GM12891 (cell line): ENCODE measurements around the gene HBP1.
"Not testable (repeated sequence)": the region's sequence is repeated elsewhere in the genome, so short reads cannot be mapped to it uniquely, and the experiment has no call there.

Experiments
- DNase-seq: peaks from one replicate; pipeline ENCODE4 v3.0.0; 2011; ENCODE audit warnings: low spot score; ENCODE audit not compliant: insufficient read length
- FAIRE-seq: peaks from 2 replicates; lab custom pipeline; 2011; peaks lifted over from hg19 to GRCh38; lab: Jason Lieb, UNC
- PAX5 ChIP-seq: IDR thresholded peaks from 2 replicates; pipeline ENCODE4 v1.6.1; 2011; ENCODE audit warnings: low read length, moderate library complexity, mild to moderate bottlenecking; ENCODE audit not compliant: insufficient read depth, severe bottlenecking
- POLR2A ChIP-seq: IDR thresholded peaks from 2 replicates; pipeline ENCODE4 v1.6.1; 2011; ENCODE audit warnings: low read depth, low read length, control low read depth
- POLR2AphosphoS5 ChIP-seq: IDR thresholded peaks from 2 replicates; pipeline ENCODE4 v1.6.1; 2011; ENCODE audit warnings: low read depth, low read length, control low read depth
- POU2F2 ChIP-seq: IDR thresholded peaks from 2 replicates; pipeline ENCODE4 v1.6.1; 2011; ENCODE audit warnings: low read depth, mild to moderate bottlenecking, control low read depth, low read length, moderate library complexity
- SPI1 ChIP-seq: IDR thresholded peaks from 2 replicates; pipeline ENCODE4 v1.6.1; 2011; ENCODE audit warnings: low read depth, low read length, control low read depth
- TAF1 ChIP-seq: IDR thresholded peaks from 2 replicates; pipeline ENCODE4 v1.6.1; 2011; ENCODE audit warnings: low read depth, low read length, control low read depth

Gene HBP1

DNA sequence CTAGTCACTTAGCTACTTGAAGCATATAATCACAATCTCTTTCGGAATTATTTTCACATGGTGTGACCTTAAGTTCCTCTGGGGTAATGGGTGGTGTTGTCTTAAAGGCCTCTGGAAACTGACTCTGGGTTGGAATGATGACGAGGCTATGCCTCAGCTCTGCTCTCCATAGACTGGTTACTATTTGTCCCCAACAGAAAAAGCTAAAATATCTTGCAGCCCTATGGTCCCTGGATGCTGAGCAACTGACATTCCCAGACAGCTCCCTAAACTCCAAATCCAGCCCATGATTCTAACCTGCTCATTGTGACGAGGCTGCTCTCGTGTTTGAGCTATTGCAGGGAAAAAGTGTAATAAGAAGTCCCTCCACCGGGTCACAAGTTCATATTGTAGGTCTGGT lies 51.6 kb downstream of the HBP1 start:
- FAIRE-seq, result no peak
- no peak for TF ChIP-seq POLR2AphosphoS5
- TF ChIP-seq POU2F2, result no peak
- TF ChIP-seq POLR2A, result no peak
- DNase-seq, result no peak

- not testable (repeated sequence) for FAIRE-seq
Observed at GRCh38 chr7:107220806-107221205, 52.0 kb downstream of the HBP1 start.

DNA sequence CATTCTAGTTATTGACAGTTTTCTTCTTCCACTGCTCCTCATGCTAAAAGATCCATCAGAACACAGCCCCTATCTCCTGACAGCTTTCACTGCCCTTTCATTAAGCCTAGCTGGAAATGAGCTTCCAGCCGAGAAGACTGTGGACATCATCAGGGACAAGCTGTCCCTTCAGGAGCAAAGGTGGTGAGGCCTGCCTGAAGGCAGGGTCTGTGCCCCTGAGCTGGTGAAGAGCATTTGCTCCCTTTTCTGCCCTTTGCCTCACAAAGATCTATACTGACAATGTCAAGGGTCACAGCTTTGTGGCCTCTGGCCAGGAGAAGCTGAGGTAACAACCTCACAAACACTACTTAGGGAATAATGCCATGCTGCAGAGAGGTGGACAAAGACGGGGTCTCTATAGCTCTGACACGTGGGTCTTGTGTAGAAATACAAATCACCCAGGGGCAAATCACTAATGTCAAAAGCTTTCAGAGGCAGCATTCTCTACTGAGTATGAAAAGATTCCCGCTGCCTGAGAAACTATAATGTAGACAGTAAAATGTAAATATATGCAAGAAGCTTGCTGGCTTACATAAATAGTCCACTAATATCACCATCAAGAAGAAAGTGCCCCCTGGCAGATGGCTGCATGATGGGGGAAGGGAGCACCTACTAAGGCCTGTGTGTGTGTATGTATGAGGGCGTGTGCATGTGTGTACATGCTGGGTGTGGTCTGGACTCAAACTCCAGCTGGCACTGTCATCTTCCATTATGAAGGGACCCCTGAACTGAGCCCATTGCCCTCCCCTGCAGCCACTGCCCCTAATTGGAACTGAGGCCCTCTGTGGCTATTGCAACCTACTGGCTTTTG lies 55.8 kb downstream of the HBP1 start:
- no peak for FAIRE-seq
- no peak for TF ChIP-seq SPI1
- no peak for TF ChIP-seq PAX5
- no peak for TF ChIP-seq TAF1
- TF ChIP-seq POLR2A, result no peak
- no peak for TF ChIP-seq POU2F2
- no peak for TF ChIP-seq POLR2AphosphoS5
- no peak for DNase-seq

More at GRCh38 chr7:107220806-107221205, 52.0 kb downstream of the HBP1 start:
- not testable (repeated sequence) for DNase-seq

DNA sequence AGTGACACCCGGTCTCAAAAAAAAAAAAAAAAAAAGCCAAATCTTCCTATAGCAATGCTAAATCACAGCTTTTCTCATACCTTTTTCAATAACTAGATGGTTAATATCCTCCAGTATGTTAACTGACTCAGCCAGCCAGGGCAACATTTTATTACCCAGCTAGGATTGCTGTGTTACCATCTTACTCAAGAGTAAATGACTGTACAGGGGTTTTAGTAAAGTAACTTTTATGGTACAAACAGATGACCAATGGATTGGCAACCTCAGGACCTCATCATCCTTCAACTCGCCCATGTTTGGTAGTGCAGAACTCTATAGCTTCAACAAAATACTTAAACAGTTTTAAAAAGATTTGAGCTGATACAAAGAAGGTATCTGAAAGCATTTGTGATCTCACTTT lies 59.5 kb downstream of the HBP1 start:
- no peak for TF ChIP-seq SPI1
- no peak for TF ChIP-seq TAF1
- TF ChIP-seq POLR2A, result no peak
- no peak for TF ChIP-seq POU2F2
- no peak for TF ChIP-seq POLR2AphosphoS5
- TF ChIP-seq PAX5, result no peak
- no peak for FAIRE-seq
- DNase-seq, result no peak

DNA sequence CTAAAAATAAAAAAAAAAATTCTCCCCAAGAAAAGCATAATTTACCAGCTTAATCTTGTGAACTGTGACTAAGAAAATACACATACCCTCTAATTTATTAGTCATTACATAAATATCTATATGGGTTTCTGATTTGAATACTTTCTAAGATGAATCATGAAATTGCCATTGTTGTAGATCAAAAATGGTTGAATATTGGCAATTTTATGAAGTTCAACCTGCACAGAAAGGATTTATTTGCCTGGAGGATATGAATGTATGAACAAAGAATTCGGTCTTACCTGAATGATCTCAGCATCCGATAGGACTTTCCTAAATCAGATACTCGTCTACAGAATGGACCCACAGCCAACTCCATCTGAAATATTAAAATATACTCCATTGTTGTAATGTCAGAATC lies 61.5 kb downstream of the HBP1 start:
- TF ChIP-seq SPI1 (no peak), TAF1 (no peak), POLR2A (no peak), PAX5 (no peak), POLR2AphosphoS5 (no peak), POU2F2 (no peak)
- FAIRE-seq (no peak), DNase-seq (no peak)

- no peak for DNase-seq
- TF ChIP-seq PAX5 (no peak), TAF1 (no peak), POU2F2 (no peak), POLR2AphosphoS5 (no peak), SPI1 (no peak)
Observed at GRCh38 chr7:107232568-107233090, 63.8 kb downstream of the HBP1 start.

GRCh38 chr7:107233174-107233573 lies 64.4 kb downstream of the HBP1 start:
- DNase-seq (no peak), FAIRE-seq (no peak)
- TF ChIP-seq POLR2AphosphoS5, result no peak
- TF ChIP-seq TAF1, result no peak
- TF ChIP-seq POU2F2, result no peak
- no peak for TF ChIP-seq PAX5
- no peak for TF ChIP-seq POLR2A
- no peak for TF ChIP-seq SPI1

More at GRCh38 chr7:107232568-107233090, 63.8 kb downstream of the HBP1 start:
- FAIRE-seq, result no peak

DNA sequence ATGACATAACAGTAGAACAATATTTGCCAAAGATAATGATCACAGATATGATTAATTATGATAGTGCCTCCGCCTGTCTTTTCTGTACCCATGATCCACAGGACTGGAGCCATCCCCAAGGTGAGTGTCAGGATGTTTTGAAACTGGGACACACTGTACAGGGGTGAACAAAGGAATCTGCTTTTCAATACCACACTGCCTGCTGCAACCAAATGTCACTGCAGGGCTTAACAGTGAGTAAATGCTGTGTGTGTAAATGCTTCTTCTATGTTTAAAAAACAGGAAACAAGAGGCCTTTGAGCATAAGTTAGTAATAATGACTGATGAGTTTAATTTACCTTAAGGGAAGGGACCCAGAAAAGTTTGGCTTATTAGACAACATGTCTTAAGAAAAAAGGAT lies 65.2 kb downstream of the HBP1 start:
- no peak for FAIRE-seq
- TF ChIP-seq POLR2A, result no peak
- no peak for TF ChIP-seq SPI1
- TF ChIP-seq POU2F2, result no peak
- TF ChIP-seq POLR2AphosphoS5, result no peak
- no peak for TF ChIP-seq TAF1
- TF ChIP-seq PAX5, result no peak
- DNase-seq, result no peak

DNA sequence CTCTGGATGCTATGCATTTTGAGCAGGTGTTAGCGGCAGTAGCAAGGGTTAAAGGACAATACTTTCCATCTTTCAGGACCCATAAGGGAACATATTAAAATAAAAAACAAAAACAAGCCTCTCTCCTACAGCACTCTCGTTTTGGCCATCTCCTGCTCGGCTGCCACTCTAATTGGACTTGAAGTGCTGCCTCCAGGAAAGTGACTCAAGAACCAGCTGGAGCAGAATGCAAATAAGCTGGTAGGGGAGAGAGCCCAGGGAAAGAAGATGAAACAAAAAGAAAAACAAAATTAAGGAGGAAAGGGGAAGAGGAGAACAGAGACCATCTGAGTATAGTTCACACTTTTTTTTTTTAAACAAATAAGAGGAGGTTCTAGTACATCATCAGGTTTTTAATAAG lies 65.6 kb downstream of the HBP1 start:
- DNase-seq, result no peak
- FAIRE-seq, result no peak
- no peak for TF ChIP-seq POLR2AphosphoS5
- no peak for TF ChIP-seq PAX5
- TF ChIP-seq POLR2A, result no peak
- TF ChIP-seq TAF1, result no peak
- TF ChIP-seq POU2F2, result no peak
- TF ChIP-seq SPI1, result no peak

DNA sequence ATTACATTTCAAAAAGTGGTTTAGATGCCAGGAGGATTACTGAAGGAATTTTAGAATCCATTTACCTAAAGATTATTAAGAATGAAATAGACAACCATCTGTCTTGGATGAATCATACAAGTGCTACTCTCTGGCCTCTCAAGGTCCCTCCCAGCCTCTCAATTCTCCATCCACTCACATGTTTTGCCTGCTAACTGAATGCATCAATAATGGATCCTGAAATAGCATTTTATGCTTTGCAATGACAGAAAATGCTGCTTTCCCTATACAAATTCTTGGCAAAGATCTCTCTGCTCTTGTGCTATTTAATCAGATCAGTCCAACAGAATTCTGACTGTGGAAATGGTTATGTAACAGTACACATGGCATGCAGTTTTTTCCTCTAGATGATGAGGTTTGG lies 68.1 kb downstream of the HBP1 start:
- TF ChIP-seq TAF1 (no peak), POLR2AphosphoS5 (no peak)
- FAIRE-seq (no peak), DNase-seq (no peak)
